GM19023 (cell line): ENCODE results near the gene TSPAN33.
A peak's percentile ranks its signal among the peaks of the same experiment; 100 is the strongest.

ENCODE experiments used
- ATAC-seq: cut with Tn5 transposase; IDR thresholded peaks from one replicate; pipeline ENCODE4 v1.9.1; 2021; ENCODE audit warnings: mild to moderate bottlenecking, moderate library complexity; ENCODE audit not compliant: unreplicated experiment

The TSPAN33 gene

DNA sequence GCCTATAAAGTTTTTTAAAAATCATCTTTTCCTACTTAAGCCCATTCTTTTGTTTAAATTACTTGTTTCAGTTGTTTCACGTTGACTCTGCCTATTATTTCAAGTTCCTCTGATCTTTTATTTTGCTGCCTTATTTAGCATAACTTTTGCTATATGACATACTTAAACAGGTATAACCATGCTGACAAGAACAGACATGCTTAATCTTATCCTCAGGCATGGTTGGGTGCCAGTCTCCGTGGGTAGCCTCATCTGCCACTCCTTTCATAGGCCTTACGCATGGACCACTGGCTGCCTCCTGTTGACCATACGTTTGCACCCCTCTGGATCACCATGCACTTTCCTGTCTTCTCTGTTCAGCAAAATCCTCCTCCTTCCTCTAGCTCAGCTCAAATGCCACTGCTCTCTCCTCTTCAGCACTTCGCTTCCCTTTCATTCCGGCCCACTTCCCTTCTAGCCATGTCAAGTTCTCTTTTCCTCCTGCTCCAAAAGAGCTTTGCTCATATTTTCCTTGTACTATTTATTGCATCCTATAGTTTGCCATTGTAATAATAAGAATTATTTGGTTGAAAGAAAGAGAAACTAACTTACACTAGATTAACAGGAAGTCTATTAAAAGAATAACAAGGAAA is 10.0 kb upstream of the TSPAN33 start:
- no peak for ATAC-seq

DNA sequence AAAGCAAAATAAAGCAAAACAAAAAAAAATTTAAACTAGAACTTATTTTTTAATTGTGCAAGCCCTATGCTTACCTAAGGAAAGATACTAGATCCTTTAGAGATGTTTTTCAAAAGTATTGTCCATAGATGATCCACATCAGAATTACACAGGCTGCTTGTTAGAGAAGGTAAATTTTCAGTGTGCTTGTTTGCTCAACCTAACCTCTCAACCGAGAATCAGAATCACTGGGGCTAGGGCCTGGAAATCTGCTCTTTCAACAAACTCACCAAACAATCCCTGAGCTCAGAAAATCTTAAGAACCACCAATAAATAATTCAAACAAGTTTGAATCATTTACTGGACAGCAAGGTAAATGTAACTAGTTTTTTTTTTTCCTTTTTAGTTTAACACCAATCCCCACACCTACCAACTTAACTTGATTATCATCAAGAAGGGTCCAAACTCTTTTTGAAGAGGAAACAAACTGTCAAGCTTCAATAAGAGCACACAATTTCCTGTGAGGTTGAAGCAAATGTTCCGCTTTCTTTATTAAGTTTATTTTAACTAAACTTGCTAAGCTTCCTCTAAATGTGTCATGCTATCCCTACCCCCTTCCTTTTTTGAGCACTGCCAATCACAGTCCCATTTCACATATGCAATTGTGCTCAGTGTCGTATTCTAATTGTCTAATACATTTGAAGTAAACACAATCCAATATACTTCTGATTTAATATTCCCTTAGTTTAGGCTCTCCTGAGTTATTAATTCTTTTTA is 7.4 kb upstream of the TSPAN33 start:
- ATAC-seq: no peak

DNA sequence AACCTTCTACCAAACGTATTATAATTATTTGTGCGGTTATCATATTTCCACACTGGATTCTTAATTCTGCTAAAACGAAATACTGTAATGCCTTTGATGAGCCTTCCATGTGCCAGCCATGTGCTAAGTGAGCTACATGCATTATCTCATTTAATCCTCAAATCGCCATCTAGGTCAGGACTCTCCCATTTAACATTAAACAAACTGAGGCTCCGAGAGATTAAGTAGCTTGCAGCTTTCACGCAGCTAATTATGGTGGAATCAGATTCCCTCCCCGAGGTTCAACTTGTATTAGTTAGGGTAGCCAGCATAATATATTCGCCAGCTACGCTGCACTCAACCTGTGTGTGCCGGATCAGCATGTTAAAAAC is 798 bp upstream of the TSPAN33 start:
- ATAC-seq: no peak

DNA sequence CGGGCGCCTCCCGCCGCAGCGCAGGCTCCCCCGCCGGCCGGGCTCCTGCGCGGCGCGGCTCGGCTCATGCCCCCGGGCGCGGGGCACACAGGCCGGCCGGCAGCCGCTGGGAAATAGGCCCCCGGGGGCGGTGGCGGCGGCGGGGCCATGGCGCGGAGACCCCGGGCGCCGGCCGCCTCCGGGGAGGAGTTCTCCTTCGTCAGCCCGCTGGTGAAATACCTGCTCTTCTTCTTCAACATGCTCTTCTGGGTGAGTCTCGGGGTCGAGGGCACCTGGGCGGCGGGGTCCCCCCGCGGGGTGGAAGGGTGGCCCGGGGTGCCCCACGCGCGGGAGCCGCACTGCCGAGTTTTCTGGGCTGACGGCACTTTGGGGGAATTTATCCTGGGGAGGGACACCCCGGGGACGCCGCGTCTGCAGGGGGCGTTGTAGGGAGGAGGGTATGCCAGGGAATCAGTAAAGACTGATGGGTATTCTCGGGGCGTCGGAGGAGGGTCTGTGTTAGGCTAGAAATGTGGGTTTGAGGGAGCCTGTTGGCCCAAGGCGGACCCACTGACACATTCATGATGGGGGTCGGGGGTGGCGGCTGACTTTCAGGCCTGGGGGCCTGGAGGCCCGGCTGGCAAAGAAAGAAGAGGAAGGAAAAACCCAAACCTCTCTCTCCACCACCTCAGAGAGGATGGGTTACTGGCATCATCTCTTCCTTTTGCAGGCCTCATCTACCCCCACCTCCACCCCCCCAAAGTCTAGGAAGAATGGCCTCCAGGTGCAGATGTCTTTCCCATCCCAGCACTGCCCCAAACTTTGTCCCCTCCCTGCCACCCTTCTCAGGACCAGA is 544 bp downstream of the TSPAN33 start:
- ATAC-seq: peak; percentile 14

DNA sequence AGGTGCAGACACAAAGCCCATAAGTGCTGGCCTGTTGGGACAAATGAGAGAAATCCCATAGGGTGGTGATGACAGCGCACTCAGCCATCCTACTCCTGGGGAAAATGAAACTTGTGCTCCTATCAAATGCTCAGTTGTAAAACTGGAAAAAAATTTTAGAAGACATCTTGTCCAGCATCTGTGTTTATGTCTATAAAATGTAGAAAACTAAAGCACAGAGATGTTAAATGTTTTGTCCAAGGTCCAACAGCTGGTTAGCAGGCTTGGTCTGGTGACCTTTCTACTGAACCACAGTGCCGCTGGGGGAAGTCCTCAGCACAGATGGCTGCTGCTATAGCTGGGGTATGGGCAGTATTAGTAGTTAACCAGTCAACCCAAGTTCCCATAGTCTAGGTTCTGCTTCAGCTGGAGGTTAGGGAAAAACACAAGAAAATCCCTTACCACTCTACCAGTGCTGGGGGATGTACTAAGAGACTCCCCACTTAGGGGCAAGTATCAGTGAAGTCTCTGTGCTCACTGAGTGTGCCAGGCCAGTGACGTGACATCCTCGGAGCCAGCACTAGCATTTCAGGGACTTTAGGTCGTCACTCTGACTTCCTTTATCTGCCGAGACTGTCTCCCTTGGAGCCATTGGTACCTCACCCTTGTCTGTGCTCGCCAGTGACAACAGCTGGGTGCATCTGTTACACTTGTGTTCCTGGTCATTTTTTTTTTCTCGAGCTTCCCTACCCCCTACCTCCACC is 1.9 kb downstream of the TSPAN33 start:
- peak; percentile 74 for ATAC-seq

DNA sequence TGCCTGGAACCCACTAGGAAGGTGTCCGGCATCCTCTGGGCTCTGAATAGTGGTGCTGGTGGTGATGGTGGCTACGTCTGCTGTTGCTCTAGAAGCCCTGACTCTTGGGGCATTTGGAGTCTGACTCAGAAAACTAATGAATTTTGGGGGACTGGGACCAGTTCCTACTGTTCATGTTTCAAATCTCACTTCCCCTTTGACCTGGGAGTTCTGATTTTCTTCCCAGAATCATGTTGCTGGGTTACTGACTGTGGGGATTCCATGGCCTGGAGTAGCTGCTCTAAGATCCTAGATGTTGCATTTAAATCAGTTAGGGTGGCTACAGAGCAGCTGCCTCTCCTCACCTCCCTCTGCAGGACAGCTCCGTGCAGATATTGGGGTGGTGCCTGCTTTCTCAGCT is 3.2 kb downstream of the TSPAN33 start:
- no peak for ATAC-seq

DNA sequence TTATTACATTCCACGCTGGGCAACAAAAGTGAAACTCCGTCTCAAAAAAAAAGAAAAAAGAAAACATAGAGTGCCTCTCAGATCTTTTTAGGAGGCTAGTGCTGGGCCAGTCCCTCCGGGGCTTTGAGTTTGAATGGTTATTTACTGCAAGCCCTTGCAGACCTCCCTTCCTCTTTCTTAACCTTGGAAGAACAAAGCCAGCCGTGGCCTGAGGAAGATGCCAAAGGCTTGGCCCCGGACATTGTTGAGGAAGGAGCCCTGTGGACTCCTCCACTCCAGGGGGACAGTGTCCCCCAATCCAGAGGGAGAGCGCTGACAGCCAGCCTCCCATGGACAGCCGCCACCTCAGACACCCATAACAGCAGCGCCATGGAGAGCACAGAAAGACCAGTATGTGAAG is 5.0 kb downstream of the TSPAN33 start:
- no peak for ATAC-seq

DNA sequence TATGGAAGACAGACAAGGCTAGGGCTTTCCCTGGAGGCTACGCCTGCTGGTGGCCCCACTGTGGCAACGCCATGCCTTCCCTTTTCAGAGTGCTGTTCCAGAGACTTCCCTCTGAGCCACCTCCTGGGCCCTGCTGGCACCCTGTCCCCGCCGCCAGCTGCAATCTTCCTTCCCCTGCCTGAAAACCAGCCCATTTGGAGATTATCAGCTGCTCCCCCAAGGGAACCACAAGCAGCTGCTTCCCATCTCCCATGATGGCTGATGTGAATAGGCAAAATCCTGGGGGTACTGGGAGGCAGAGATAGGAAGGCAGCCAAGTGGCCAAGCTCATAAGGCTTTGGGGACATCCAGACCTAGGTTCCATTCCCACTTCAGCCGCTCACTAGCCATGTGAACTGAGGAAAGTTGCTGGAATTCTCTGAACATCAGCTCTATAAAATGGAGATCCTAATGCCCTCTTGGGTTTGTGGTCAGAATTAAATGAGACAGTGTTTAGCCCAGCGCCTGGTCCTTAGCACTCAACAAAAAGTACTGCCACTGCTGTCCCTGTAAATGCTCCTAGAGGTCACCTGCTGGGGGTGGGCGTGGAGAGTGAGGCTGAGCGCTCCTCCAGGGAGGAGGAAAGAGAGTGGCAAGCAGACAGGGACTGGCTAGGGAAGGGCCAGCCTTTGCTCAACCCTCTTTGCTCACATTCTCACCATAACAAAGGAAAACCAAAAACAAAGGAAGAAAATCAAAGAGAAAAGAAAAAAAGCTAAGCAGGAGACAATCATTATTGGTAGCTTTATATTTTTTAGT is 5.9 kb downstream of the TSPAN33 start:
- no peak for ATAC-seq

DNA sequence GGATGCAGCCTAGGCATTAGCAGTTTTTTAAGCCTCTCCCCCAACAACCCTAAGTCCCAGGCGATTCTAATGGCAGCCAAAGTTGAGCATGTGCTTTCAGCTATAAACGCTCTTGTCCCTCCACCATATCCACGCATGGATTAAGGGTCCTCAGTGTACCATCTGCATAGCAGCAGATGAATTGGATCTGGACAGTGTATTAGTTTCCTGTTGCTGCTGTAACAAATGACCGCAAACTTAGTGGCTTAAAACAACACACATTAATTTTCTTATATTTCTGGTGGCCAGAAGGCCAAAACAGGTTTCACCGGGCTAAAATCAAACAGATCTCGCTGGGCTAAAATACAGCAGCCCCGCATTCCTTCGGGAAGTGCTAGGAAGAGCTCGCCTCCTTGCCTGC is 13.1 kb downstream of the TSPAN33 start:
- no peak for ATAC-seq

DNA sequence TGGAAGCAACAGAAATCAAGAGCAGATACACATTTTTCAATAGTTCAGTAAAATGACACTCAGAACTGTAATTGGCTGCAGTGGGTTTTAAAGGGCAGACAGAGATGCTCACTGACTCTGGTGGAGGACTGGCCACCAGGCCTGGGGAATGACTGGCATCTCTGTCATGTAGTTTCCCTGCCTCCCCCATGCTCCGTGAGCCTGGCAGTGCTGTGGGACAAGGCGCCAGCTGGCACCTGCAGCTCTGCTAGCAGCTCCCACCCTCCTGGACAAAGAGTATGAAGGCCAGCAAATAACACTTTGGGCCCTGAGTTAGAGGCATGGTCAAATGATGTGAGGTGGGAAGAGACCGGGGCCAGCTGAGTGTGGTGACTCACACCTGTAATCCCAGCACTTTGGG is 15.0 kb downstream of the TSPAN33 start:
- no peak for ATAC-seq

DNA sequence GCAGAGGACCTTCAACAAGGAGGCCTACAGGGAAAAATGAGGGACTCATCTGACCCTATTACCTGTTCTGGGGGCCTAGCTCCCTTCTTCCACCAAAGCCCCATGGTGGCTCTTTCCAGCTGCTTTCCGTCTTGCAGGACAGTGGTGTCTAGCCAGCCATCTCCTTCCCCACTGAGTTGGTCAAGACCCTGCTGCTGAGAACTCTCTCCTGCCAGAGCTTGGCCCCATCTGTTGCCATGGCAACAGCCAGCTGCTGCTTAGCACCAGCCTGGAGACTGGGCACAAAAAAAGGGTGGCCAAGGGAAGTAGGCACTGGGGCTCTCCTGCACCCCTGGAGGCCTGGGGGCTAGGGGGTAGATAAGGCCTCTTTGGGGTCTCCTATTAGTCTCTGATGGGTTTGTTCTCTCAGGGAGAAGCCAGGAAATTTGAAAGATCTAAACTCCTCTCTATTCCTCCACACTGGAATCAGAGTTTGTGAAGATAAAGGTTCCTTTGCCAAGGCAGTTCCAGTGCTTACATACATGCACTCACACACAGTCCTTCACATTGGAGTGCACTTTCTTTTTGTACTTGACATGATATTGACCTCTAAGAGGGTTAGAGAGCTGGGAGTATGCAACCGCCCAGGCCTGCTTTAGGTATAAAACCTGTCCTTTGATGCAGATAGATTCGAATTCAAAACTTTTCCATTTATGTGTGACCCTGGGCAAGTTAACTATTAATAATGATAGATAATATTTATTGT is 15.8 kb downstream of the TSPAN33 start:
- ATAC-seq: no peak

DNA sequence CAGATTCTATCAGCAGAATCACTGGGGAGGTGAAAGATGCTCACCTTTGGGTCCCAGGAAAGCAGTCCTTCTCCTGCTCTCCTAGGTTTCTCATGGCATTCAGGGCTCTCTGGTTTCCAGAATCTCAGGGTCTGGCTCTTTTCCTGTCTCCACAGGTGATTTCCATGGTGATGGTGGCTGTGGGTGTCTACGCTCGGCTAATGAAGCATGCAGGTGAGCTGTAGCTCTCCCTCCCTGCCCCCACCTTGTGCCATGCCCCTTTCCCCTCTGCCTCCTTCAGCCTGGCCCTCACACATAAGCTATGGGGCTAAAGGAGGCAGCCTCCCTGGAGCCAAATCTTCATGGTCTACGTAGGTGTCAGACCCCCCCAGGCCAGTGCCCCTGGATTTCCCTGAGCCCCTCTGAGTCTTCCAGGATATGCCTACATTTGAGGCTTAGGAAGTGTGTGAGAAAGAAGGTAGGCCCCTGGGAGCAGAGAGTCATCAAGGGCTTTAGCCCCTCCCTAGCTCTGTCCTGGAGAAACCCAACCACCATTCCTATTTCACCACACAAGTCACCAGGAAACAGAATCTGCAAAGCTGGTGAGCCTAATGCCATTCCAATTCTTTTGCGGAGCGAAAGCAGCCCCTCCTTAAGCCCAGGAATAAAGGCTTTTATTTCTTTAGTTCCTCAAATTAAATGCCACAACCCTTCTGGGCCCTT is 17.2 kb downstream of the TSPAN33 start:
- ATAC-seq: no peak

DNA sequence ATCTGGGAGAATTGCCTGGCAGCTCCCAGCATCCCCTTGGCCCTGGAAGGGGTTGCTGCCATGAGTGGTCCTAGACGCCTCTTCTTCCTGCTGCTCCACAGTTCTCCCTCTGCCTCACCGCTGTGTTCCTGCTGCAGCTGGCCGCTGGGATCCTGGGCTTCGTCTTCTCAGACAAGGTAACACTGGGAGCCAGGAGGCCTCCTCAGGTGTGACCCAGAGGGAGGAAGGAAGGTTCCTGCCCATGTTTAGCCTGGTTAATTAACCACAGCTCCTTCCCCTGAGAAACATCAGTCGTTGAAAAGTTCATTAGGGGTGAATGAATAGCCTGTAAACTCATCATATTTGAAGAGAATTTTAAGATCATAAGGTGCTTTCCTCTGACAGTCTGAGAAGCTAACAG is 18.2 kb downstream of the TSPAN33 start:
- no peak for ATAC-seq

DNA sequence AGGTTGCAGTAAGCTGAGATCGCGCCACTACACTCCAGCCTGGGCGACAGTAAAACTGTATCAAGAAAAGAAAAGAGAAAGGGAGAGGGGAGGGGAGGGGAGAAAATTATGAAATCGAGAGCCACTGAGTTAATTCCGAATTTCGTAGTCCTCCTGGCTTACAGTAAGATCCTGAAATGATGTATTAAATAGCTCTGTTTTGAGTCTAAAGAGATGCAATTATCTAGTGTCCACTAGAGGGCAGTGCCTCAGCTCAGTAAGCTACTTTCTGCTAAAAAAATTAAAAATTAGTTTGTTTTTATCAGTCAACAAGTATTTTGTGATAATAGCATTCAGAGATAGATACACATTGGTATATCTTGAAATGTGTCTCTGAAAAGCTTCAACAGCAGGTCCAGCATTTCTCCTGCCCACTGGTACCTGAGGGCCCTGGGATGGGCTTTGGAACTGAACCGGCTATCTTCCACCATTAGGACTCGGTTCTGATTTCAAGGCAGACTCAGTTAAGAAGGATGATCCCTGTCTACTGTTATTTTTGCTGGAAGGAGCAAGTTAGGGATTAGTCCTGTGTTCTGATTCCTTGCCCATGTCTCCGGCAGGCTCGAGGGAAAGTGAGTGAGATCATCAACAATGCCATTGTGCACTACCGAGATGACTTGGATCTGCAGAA is 19.5 kb downstream of the TSPAN33 start:
- ATAC-seq: no peak

DNA sequence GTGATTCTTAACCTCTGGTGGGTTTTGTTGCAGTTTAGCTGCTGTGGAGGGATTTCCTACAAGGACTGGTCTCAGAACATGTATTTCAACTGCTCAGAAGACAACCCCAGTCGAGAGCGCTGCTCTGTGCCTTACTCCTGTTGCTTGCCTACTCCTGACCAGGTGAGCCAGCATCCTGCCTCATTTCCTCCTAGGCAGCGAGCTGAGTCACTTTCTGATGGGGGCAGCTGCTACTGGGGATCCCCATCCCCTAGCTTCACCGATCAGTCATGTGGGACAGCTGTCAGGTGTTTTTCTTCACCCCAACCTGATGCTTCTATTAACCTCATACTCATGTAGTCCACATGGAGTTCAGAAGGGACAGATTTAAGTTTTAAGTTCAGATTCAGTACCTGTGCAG is 22.2 kb downstream of the TSPAN33 start:
- peak; percentile 49 for ATAC-seq

DNA sequence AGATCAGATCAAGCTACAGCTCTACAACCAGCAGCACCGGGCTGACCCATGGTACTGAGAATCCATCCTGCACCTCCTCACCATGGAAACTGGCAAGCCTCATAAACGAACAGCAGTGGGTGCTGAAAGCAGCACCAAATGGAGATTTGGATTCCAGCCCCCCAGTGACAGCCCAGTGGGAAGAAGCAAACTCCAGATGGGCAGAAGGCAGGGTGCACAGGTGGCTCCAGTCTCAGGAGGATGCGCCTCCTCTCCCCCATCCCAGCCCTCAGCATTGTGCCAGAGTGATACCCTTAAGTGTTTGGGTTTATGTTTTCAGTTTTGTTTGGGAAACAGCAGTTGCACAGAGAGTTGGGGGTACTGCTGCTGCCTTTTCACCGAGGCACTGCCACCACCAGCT is 23.3 kb downstream of the TSPAN33 start:
- ATAC-seq: no peak

DNA sequence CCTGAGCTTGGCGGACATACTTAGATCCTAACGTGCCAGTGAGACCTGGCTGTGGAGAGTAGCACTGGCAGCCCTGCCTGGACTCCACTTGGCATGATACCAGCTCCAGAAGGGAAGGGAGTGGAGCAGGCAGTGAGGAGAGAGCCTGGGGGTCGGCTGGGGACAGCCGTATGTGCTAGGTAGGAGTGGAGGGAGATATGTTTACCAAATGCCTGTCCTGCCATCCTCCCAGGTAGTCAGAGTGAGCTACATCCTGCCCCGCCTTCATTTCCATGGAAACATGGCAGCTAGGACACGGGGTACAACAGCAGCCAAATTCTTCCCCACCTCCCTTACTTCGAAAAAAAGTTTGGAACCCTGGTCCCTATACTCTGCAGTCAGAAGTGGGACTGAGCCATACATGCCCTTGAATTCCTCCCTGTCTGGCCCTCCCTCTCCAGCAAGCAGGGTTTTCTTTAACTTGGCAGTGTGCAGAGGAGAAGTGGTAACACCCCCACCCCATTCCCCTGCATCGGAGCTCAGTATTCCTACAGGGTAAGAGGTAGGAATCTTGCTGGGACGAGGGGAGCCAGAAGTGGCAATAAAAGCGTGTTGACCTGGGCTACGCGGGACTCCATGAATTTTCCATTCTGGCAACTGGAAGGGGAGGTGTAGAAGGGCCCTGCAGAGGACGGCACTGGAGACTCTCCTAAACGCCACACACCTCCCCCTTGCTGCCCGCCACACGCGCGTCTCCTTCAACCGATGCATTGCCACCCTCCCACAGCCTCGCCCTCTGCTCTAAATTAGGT is 23.9 kb downstream of the TSPAN33 start:
- no peak for ATAC-seq

DNA sequence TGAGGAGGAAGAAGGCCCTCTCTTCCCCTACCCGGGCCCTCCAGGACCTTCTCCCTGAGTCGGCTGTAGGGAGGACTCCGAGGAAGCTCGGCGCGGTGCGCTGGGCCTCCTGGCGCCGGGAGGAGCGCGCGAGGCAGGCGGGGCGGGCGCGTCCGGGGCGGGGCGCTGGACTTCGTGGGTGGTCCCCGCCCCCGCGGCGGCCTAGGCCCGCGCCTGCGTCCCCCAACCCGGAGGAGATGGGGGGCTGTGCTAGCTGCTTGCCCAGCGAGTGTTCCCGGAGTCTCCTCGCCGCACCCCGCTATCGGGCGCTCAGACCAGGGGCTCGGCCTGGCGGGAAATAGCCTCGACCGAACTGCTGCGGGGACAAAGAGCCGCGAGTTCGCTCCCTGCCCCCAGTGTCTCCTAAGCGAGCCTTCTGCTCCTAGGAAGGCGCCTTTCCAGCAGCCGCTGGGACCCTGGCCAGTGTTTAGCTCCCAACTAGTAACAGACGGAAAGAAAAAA is 24.7 kb downstream of the TSPAN33 start:
- no peak for ATAC-seq
